Lung (tissue), 12 donors: Measurements from ENCODE around the gene THAP12. TPM values are rescaled to one million over a fixed set of nuclear protein-coding genes. Genes with fewer than 3 reads are reported as not detected.

Source experiments
- ATAC-seq: fragments of 200-7000 bp; cut with Tn5 transposase; one replicate; pipeline ENCODE4 v1.9.1; 2020; ENCODE audit warnings: moderate number of reproducible peaks; ENCODE audit not compliant: insufficient read depth, low FRiP score
- DNase-seq, 3 donors: peaks; one replicate each; pipeline ENCODE4 v3.0.0-alpha.2; 2013 to 2017
- H3K27ac ChIP-seq, 2 donors: one replicate each; pipeline ENCODE4 v1.5.1; 2013; ENCODE audit warnings: mild to moderate bottlenecking in 2 of 2, moderate library complexity in 2 of 2, control low read depth in 1 of 2, inconsistent platforms in 1 of 2, low read depth in 1 of 2, low read length in 1 of 2
- H3K27me3 ChIP-seq, 3 donors: one replicate each; pipeline ENCODE4 v1.5.1; 2013; ENCODE audit warnings: low read length in 2 of 3; ENCODE audit not compliant: control insufficient read depth in 3 of 3, insufficient read depth in 3 of 3
- H3K36me3 ChIP-seq, 4 donors: one replicate each; pipeline ENCODE4 v1.5.1; 2013; ENCODE audit warnings: low read length in 4 of 4, mild to moderate bottlenecking in 1 of 4, moderate library complexity in 1 of 4; ENCODE audit not compliant: control insufficient read depth in 4 of 4, insufficient read depth in 4 of 4
- H3K4me1 ChIP-seq, 5 donors: one replicate each; pipeline ENCODE4 v1.5.1; 2013; ENCODE audit warnings: low read length in 5 of 5, mild to moderate bottlenecking in 2 of 5, moderate library complexity in 1 of 5; ENCODE audit not compliant: control insufficient read depth in 5 of 5, insufficient read depth in 5 of 5
- H3K4me3 ChIP-seq: one replicate; pipeline ENCODE4 v1.5.1; 2013; ENCODE audit warnings: mild to moderate bottlenecking, control low read depth, moderate library complexity
- H3K9ac ChIP-seq, 2 donors: one replicate each; pipeline ENCODE4 v1.5.1; 2013; ENCODE audit warnings: low read length in 2 of 2, control low read depth in 1 of 2; ENCODE audit not compliant: insufficient read depth in 1 of 2
- H3K9me3 ChIP-seq, 4 donors: one replicate each; pipeline ENCODE4 v1.5.1; 2013; ENCODE audit warnings: low read length in 3 of 4, mild to moderate bottlenecking in 1 of 4, moderate library complexity in 1 of 4; ENCODE audit not compliant: control insufficient read depth in 4 of 4, insufficient read depth in 3 of 4
- WGBS, 2 donors: extraction: QIAGEN DNeasy Blood & Tissue Kit; methylation state at CpG; one replicate each; pipeline ENCODE4 v1.1.7; 2013; 5-methylcytosine and 5-hydroxymethylcytosine counted together
- polyA plus RNA-seq, 2 donors: library from polyadenylated mRNA; stranded (reverse); fragments of 200-250 nt; gene quantifications; one replicate each; pipeline ENCODE4 v1.2.1, GENCODE V29; 2013
- total RNA-seq, 2 donors: library from RNA; depleted of rRNA in 1 of 2; stranded (reverse); fragments of >200 nt in 1 of 2; gene quantifications; one replicate each; pipeline ENCODE4 v1.2.1, GENCODE V29; 2014 to 2021
- TF ChIP-seq, protein P1 (sequence below): IDR thresholded peaks from 2 replicates; pipeline ENCODE4 v1.5.1; 2012; ENCODE audit warnings: mild to moderate bottlenecking; ENCODE audit errors: control extremely low read depth, extremely low read depth
- donor health status: control.
- donor health status: control.
- donor health status: Bipolar disorder and iron deficiency.
- donor health status: healthy.
- donor health status: DM: yes; HTN: yes; CAD: no.

THAP12 gene
- total and polyA plus RNA-seq, 4 donors = 18.5 to 43.4 (median 28.4) TPM

DNA sequence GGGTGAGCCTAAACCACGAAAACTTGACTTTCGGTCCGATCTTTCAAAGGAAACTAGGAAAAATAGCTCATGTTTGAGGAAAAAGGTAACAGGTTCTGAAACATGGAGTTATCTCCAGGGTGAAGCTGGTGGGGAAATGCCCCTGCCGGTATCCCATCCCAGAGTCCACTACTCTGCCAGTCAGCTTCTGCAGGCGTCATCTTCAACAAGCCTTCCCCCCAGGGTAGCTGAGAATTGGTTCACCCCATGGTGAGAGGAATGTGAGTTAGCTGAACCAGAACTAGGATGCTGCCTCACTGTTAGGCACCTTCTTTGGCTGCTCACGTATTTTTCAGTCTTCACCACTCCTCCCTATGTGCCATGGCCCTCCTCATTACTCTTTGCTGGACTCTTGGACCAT lies 1.3 kb upstream of the THAP12 start:
- H3K4me1 ChIP-seq = peaks cover 8 to 32% (median 11%) of the 10 kb centered on the region in 5 donors
- no peak for DNase-seq
- ATAC-seq = no peak
- no peaks in the 10 kb centered on the region for H3K9me3 ChIP-seq
- TF ChIP-seq, protein P1, sequence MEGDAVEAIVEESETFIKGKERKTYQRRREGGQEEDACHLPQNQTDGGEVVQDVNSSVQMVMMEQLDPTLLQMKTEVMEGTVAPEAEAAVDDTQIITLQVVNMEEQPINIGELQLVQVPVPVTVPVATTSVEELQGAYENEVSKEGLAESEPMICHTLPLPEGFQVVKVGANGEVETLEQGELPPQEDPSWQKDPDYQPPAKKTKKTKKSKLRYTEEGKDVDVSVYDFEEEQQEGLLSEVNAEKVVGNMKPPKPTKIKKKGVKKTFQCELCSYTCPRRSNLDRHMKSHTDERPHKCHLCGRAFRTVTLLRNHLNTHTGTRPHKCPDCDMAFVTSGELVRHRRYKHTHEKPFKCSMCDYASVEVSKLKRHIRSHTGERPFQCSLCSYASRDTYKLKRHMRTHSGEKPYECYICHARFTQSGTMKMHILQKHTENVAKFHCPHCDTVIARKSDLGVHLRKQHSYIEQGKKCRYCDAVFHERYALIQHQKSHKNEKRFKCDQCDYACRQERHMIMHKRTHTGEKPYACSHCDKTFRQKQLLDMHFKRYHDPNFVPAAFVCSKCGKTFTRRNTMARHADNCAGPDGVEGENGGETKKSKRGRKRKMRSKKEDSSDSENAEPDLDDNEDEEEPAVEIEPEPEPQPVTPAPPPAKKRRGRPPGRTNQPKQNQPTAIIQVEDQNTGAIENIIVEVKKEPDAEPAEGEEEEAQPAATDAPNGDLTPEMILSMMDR = no peak
- peak overlapping the region in 1 of 2 donors; percentile 65 for H3K9ac ChIP-seq
- no peaks in the 10 kb centered on the region for H3K36me3 ChIP-seq
- H3K4me3 ChIP-seq = no peak overlapping the region
- no peak overlapping the region for H3K27ac ChIP-seq
- 79 to 89% methylated on average over 6 of the region's 6 CpGs for WGBS, 2 donors
- no peaks in the 10 kb centered on the region for H3K27me3 ChIP-seq

DNA sequence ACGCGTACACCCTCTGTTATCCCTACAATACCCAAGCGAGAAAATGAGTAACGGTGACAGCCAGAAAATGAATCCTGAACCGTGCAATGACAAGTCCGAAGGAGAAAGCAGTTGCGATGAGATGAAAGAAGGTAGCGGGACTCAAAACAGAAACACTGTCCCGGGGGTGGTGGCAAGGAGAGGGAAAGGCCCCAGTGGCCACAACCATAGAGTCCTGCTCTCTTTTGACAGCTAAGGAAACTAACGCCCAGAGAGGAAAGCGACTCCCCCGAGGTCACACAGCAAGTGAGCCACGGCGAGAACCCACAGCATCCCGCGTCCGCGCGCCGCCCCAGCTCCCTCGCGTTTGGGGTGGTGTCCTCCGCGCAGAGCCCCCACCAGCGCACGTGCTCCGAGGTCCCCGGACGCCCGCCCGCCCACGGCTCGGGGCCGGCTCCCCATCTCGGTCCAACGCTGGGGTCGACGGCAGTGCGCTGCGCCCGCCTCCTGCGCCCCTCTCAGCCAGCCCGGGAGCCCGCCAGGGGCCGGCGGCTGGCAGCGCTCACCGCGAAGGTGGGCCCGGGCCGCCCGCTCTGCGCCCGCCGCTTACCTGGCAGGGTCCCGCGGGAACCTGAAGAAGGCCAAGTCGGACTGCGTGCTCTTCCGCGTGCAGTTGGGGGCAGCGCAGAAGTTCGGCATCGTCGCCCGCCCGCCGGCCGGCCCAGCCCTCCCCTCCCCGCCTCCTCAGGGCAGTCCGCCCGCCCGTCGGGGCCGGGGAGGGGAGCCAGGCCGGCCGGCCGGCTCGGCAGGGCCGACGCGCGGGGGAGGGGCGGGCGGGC lies 564 bp downstream of the THAP12 start:
- Histone ChIP-seq H3K27ac (peak overlapping the region; percentile 81 to 94), H3K4me3 (peak overlapping the region; percentile 90), H3K9ac (peak overlapping the region in 1 of 2 donors; percentile 73), H3K36me3 (no peaks in the 10 kb centered on the region), H3K4me1 (peaks cover 0 to 32% (median 11%) of the 10 kb centered on the region in 5 donors), H3K27me3 (no peaks in the 10 kb centered on the region), H3K9me3 (no peaks in the 10 kb centered on the region)
- WGBS, 2 donors = 0 to 1% methylated on average over 60 to 84 of the region's 85 CpGs
- ATAC-seq (no peak), DNase-seq (no peak)
- TF ChIP-seq, protein P1 = no peak

DNA sequence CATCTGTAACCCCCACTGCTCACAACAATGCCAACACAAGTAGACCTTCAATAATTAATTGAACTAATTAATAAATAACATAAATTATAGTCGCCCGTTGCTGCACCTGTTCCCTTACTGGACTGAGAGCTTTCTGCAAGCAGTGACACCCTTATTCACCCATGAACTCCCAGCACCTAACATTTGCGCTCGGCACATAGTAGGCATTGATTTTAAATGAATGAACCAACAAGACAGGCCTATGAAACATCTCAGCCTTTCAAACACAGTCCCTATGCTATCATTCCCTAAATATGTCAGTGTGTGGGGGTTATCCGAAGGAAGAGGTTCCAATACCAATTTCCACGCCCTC lies 1.1 kb downstream of the THAP12 start:
- peak overlapping the region; percentile 90 for H3K4me3 ChIP-seq
- TF ChIP-seq, protein P1 = no peak
- no peak for DNase-seq
- H3K27ac ChIP-seq = no peak overlapping the region
- peak overlapping the region in 1 of 2 donors; percentile 73 for H3K9ac ChIP-seq
- no peaks in the 10 kb centered on the region for H3K27me3 ChIP-seq
- 24 to 42% methylated on average over 6 of the region's 6 CpGs for WGBS, 2 donors
- peaks cover 0 to 32% (median 13%) of the 10 kb centered on the region in 5 donors for H3K4me1 ChIP-seq
- H3K36me3 ChIP-seq = no peaks in the 10 kb centered on the region
- no peaks in the 10 kb centered on the region for H3K9me3 ChIP-seq
- no peak for ATAC-seq
